IMR-90 (cell line): Measurements from ENCODE around the gene VAC14. TPM values are rescaled to one million over a fixed set of nuclear protein-coding genes. Genes with fewer than 3 reads are reported as not detected.

Experiments used
- ATAC-seq: fragments of 200-7000 bp; cut with Tn5 transposase; 2 replicates; pipeline ENCODE4 v1.9.1; 2020; ENCODE audit warnings: low read depth, mild to moderate bottlenecking, moderate library complexity
- BruUV-seq: library from RNA; stranded (reverse); fragments of 400-500 nt; replicated peaks from 2 replicates; lab custom pipeline; 2021; lab: Mats Ljungman, UMichigan
- CTCF ChIA-PET: fragments of 300-600 bp; formaldehyde crosslinking; extraction: SDS; loops from one replicate; lab custom pipeline; 2021; ENCODE audit warnings: antibody characterized with exemption; lab: Yijun Ruan, JAX
- POLR2A ChIA-PET: fragments of 300-600 bp; sonication (Branson Sonifier 250); formaldehyde crosslinking; loops from one replicate; lab custom pipeline; 2022; ENCODE audit warnings: antibody characterized with exemption; ENCODE audit not compliant: unreplicated experiment; lab: Charles Lee
- DNase-seq: peaks from one replicate; pipeline ENCODE4 v3.0.0; 2013
- H2AFZ ChIP-seq: replicated peaks from 2 replicates; pipeline ENCODE3; 2013; ENCODE audit warnings: low read length, mild to moderate bottlenecking; ENCODE audit not compliant: poor library complexity
- H2AK5ac ChIP-seq: 2 replicates; pipeline ENCODE4 v1.6.1; 2013; ENCODE audit warnings: low read depth, low read length, inconsistent platforms
- H2AK9ac ChIP-seq: replicated peaks from 2 replicates; pipeline ENCODE3; 2013; ENCODE audit warnings: mild to moderate bottlenecking, low read depth, low read length, moderate library complexity; ENCODE audit not compliant: poor library complexity
- H2BK120ac ChIP-seq: 2 replicates; pipeline ENCODE4 v1.6.1; 2013; ENCODE audit warnings: low read depth, low read length, inconsistent platforms
- H2BK15ac ChIP-seq: 3 replicates; pipeline ENCODE4 v1.6.1; 2013; ENCODE audit warnings: low read depth, low read length, inconsistent platforms
- H2BK20ac ChIP-seq: 2 replicates; pipeline ENCODE4 v1.6.1; 2013; ENCODE audit warnings: low read depth, mild to moderate bottlenecking, inconsistent platforms, low read length, moderate library complexity
- H2BK5ac ChIP-seq: 2 replicates; pipeline ENCODE4 v1.6.1; 2013; ENCODE audit warnings: mild to moderate bottlenecking, low read depth, low read length, inconsistent platforms; ENCODE audit not compliant: poor library complexity, severe bottlenecking
- H3K14ac ChIP-seq: replicated peaks from 2 replicates; pipeline ENCODE4 v1.6.1; 2013; ENCODE audit warnings: low read depth, low read length, inconsistent platforms
- H3K18ac ChIP-seq: 2 replicates; pipeline ENCODE4 v1.6.1; 2013; ENCODE audit warnings: low read depth, low read length, control low read depth
- H3K23ac ChIP-seq: 2 replicates; pipeline ENCODE4 v1.6.1; 2013; ENCODE audit warnings: low read depth, low read length, inconsistent platforms
- H3K27ac ChIP-seq: 2 replicates; pipeline ENCODE4 v1.5.1; 2013; ENCODE audit warnings: mild to moderate bottlenecking, control low read depth, low read length; ENCODE audit not compliant: insufficient read depth
- H3K27me3 ChIP-seq: 2 replicates; pipeline ENCODE4 v1.6.1; 2013; ENCODE audit warnings: low read length; ENCODE audit not compliant: control insufficient read depth, insufficient read depth
- H3K36me3 ChIP-seq: 2 replicates; pipeline ENCODE4 v1.6.1; 2013; ENCODE audit warnings: low read length, mixed read lengths; ENCODE audit not compliant: control insufficient read depth, insufficient read depth
- H3K4ac ChIP-seq: 2 replicates; pipeline ENCODE4 v1.6.1; 2013; ENCODE audit warnings: low read depth, low read length, inconsistent platforms
- H3K4me1 ChIP-seq: 2 replicates; pipeline ENCODE4 v1.6.1; 2013; ENCODE audit warnings: low read length, mixed read lengths; ENCODE audit not compliant: control insufficient read depth, insufficient read depth
- H3K4me2 ChIP-seq: 2 replicates; pipeline ENCODE4 v1.6.1; 2013; ENCODE audit warnings: low read depth, mild to moderate bottlenecking, control low read depth, low read length, moderate library complexity
- H3K4me3 ChIP-seq: 2 replicates; pipeline ENCODE4 v1.5.1; 2013; ENCODE audit warnings: low read depth, mild to moderate bottlenecking, control low read depth, low read length, moderate library complexity; ENCODE audit not compliant: insufficient read depth
- H3K56ac ChIP-seq: 2 replicates; pipeline ENCODE4 v1.6.1; 2013; ENCODE audit warnings: low read length, inconsistent platforms; ENCODE audit not compliant: insufficient read depth; ENCODE audit errors: extremely low read depth
- H3K79me1 ChIP-seq, 2 experiments: 2 replicates each; pipeline ENCODE4 v1.6.1; 2013; ENCODE audit warnings: low read length in 2 of 2, inconsistent platforms in 1 of 2, low read depth in 1 of 2
- H3K9ac ChIP-seq: 2 replicates; pipeline ENCODE4 v1.6.1; 2013; ENCODE audit warnings: low read depth, low read length, control low read depth
- H3K9me1 ChIP-seq: 2 replicates; pipeline ENCODE4 v1.6.1; 2013; ENCODE audit warnings: low read length, inconsistent platforms; ENCODE audit not compliant: insufficient read depth
- H3K9me3 ChIP-seq: 2 replicates; pipeline ENCODE4 v1.6.1; 2013; ENCODE audit warnings: low read length; ENCODE audit not compliant: control insufficient read depth, insufficient read depth
- H4K20me1 ChIP-seq: 2 replicates; pipeline ENCODE4 v1.6.1; 2013; ENCODE audit warnings: low read length, inconsistent platforms; ENCODE audit not compliant: insufficient read depth
- H4K5ac ChIP-seq: 2 replicates; pipeline ENCODE4 v1.6.1; 2013; ENCODE audit warnings: mild to moderate bottlenecking, low read depth, low read length, control low read depth
- H4K8ac ChIP-seq, 2 experiments: 2 replicates each; pipeline ENCODE4 v1.6.1; 2013; ENCODE audit warnings: low read depth in 2 of 2, low read length in 2 of 2, control low read depth in 1 of 2, inconsistent platforms in 1 of 2
- H4K91ac ChIP-seq: 2 replicates; pipeline ENCODE4 v1.6.1; 2013; ENCODE audit warnings: low read depth, low read length, inconsistent platforms; ENCODE audit not compliant: insufficient read depth
- BHLHE40 ChIP-seq: fragments of 150-350 bp; IDR thresholded peaks from 2 replicates; pipeline ENCODE4 v1.6.1; 2016; ENCODE audit warnings: mild to moderate bottlenecking, low read depth, low read length
- CEBPB ChIP-seq: IDR thresholded peaks from 2 replicates; pipeline ENCODE4 v1.6.1; 2012; ENCODE audit warnings: low read depth, low read length, improper control_type of control experiment
- CHD1 ChIP-seq: IDR thresholded peaks from 2 replicates; pipeline ENCODE4 v1.6.1; 2012; ENCODE audit warnings: low read depth, low read length, improper control_type of control experiment
- CTCF ChIP-seq: conservative IDR thresholded peaks from 2 replicates; pipeline ENCODE4 v1.5.1; 2012; ENCODE audit warnings: mild to moderate bottlenecking, low read depth, low read length, improper control_type of control experiment
- FOS ChIP-seq: fragments of 150-350 bp; IDR thresholded peaks from 2 replicates; pipeline ENCODE4 v1.6.1; 2016; ENCODE audit warnings: low read depth, low read length
- MAFK ChIP-seq: IDR thresholded peaks from 2 replicates; pipeline ENCODE4 v1.6.1; 2012; ENCODE audit warnings: low read depth, low read length, improper control_type of control experiment
- MAZ ChIP-seq: IDR thresholded peaks from 2 replicates; pipeline ENCODE4 v1.6.1; 2012; ENCODE audit warnings: low read depth, mild to moderate bottlenecking, low read length, improper control_type of control experiment, moderate library complexity, borderline replicate concordance
- MXI1 ChIP-seq: IDR thresholded peaks from 2 replicates; pipeline ENCODE4 v1.6.1; 2012; ENCODE audit warnings: low read depth, mild to moderate bottlenecking, low read length, moderate library complexity, borderline replicate concordance
- NFE2L2 ChIP-seq: fragments of 150-350 bp; IDR thresholded peaks from 2 replicates; pipeline ENCODE4 v1.6.1; 2016; ENCODE audit warnings: low read depth, mild to moderate bottlenecking, low read length
- POLR2A ChIP-seq: IDR thresholded peaks from 2 replicates; pipeline ENCODE4 v1.6.1; 2012; ENCODE audit warnings: mild to moderate bottlenecking, low read depth, low read length
- RAD21 ChIP-seq: IDR thresholded peaks from 2 replicates; pipeline ENCODE4 v1.6.1; 2012; ENCODE audit warnings: low read length, improper control_type of control experiment
- RCOR1 ChIP-seq: IDR thresholded peaks from 2 replicates; pipeline ENCODE4 v1.6.1; 2012; ENCODE audit warnings: mild to moderate bottlenecking, low read length, improper control_type of control experiment; ENCODE audit not compliant: insufficient replicate concordance
- RFX5 ChIP-seq: IDR thresholded peaks from 2 replicates; pipeline ENCODE4 v1.8.0; 2012; ENCODE audit warnings: low read depth, mild to moderate bottlenecking, low read length, moderate library complexity
- SMC3 ChIP-seq: fragments of 150-350 bp; IDR thresholded peaks from 2 replicates; pipeline ENCODE4 v1.6.1; 2016; ENCODE audit warnings: low read depth, mild to moderate bottlenecking, antibody characterized with exemption, low read length, moderate library complexity
- WGBS, 2 experiments: methylation state at CpG; one replicate each; pipeline versions ENCODE4 v1.1.5 to v1.1.7; 2013; ENCODE audit warnings: missing lambda C conversion rate in 2 of 2; ENCODE audit not compliant: insufficient read length in 1 of 2; ENCODE audit errors: extremely low coverage in 2 of 2; 5-methylcytosine and 5-hydroxymethylcytosine counted together
- dilution Hi-C: fragments of 300-500 bp; cut with HindIII; formaldehyde crosslinking; loops from one replicate; pipeline ENCODE4 v1.14.3; 2018; ENCODE audit warnings: low sequenced_read_pairs; ENCODE audit not compliant: unreplicated experiment
- in situ Hi-C: fragments of 300-500 bp; cut with MboI; formaldehyde crosslinking; loops from 3 replicates; pipeline ENCODE4 v1.14.3; 2019; ENCODE audit warnings: low sequenced_read_pairs, inconsistent platforms, mixed read lengths
- intact Hi-C: fragments of 100-400 bp; cut with micrococcal nuclease; formaldehyde crosslinking; loops from 2 replicates; pipeline ENCODE4 v1.10.0; 2022
- polyA plus RNA-seq, 3 experiments: library from polyadenylated mRNA; depleted of rRNA; stranded (reverse); fragments of >200 nt; gene quantifications; 2 replicates each; pipeline ENCODE4 v1.2.3, GENCODE V29; 2012; ENCODE audit warnings: low replicate concordance in 1 of 3
- total RNA-seq: library from RNA; depleted of rRNA; stranded (reverse); fragments of >200 nt; gene quantifications from 2 replicates; pipeline ENCODE4 v1.2.3, GENCODE V29; 2012
- TF ChIP-seq, protein P1 (sequence below): fragments of 150-350 bp; IDR thresholded peaks from 2 replicates; pipeline ENCODE4 v1.6.1; 2016; ENCODE audit warnings: low read depth, mild to moderate bottlenecking, low read length, moderate library complexity, borderline replicate concordance
- TF ChIP-seq, protein P2 (sequence below): fragments of 150-350 bp; IDR thresholded peaks from 2 replicates; pipeline ENCODE4 v1.6.1; 2017; ENCODE audit warnings: mild to moderate bottlenecking, antibody characterized with exemption, low read length, low read depth

VAC14 gene
- total and polyA plus RNA-seq, 2 of the 4 experiments (the other 2 are of a cell fraction): 21.1 to 40.2 TPM

GRCh38 chr16:70657956-70658355, 143.0 kb downstream of the VAC14 start:
- H3K14ac ChIP-seq: no peak overlapping the region
- H2AFZ ChIP-seq: no peak overlapping the region
- peaks cover 10% of the 10 kb centered on the region; the same call in 1 of the 2 replicates for H3K36me3 ChIP-seq
- no peak for TF ChIP-seq SMC3
- TF ChIP-seq FOS: no peak
- TF ChIP-seq BHLHE40: no peak
- TF ChIP-seq NFE2L2: no peak
- no peak for TF ChIP-seq RAD21
- TF ChIP-seq CHD1: no peak
- TF ChIP-seq CEBPB: no peak
- no peak for TF ChIP-seq RCOR1
- no peak for TF ChIP-seq RFX5
- no peak for TF ChIP-seq MXI1
- no peak for TF ChIP-seq POLR2A
- TF ChIP-seq CTCF: no peak
- TF ChIP-seq, protein P1, sequence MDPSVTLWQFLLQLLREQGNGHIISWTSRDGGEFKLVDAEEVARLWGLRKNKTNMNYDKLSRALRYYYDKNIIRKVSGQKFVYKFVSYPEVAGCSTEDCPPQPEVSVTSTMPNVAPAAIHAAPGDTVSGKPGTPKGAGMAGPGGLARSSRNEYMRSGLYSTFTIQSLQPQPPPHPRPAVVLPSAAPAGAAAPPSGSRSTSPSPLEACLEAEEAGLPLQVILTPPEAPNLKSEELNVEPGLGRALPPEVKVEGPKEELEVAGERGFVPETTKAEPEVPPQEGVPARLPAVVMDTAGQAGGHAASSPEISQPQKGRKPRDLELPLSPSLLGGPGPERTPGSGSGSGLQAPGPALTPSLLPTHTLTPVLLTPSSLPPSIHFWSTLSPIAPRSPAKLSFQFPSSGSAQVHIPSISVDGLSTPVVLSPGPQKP: no peak
- TF ChIP-seq MAZ: no peak
- TF ChIP-seq, protein P2, sequence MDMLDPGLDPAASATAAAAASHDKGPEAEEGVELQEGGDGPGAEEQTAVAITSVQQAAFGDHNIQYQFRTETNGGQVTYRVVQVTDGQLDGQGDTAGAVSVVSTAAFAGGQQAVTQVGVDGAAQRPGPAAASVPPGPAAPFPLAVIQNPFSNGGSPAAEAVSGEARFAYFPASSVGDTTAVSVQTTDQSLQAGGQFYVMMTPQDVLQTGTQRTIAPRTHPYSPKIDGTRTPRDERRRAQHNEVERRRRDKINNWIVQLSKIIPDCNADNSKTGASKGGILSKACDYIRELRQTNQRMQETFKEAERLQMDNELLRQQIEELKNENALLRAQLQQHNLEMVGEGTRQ: no peak
- no peak for TF ChIP-seq MAFK
- H2BK5ac ChIP-seq: no peak overlapping the region
- H2BK15ac ChIP-seq: no peak overlapping the region
- no peak overlapping the region for H3K18ac ChIP-seq
- DNase-seq (no peak), ATAC-seq (no peak)
- H3K4me2 ChIP-seq: no peak overlapping the region
- no peak overlapping the region for H3K23ac ChIP-seq
- WGBS, 2 experiments: 96% methylated on average over 4 of the region's 7 CpGs; no CpG with 5 or more reads in 1 of the 2 experiments
- no peak overlapping the region for H3K56ac ChIP-seq
- intact Hi-C loops (no loop called here), dilution Hi-C loops (no loop called here), in situ Hi-C loops (no loop called here)
- H4K8ac ChIP-seq: no peak overlapping the region
- H2BK120ac ChIP-seq: no peak overlapping the region
- H3K4me1 ChIP-seq: peaks cover 3% of the 10 kb centered on the region; the same call in 1 of the 2 replicates
- H3K4me3 ChIP-seq: no peak overlapping the region
- no peak overlapping the region for H2AK9ac ChIP-seq
- no peak overlapping the region for H4K91ac ChIP-seq
- no peak overlapping the region for H2AK5ac ChIP-seq
- no peaks in the 10 kb centered on the region for H3K27me3 ChIP-seq
- H3K79me1 ChIP-seq: peaks cover 0 to 11% of the 10 kb centered on the region in 2 experiments; a peak in 2 of 4 replicates
- H4K5ac ChIP-seq: no peak overlapping the region
- CTCF ChIA-PET: interaction anchor here (0.7 kb wide), 1 partner anchor 113 kb away, joined by 3 read pairs; no protein-coding TSS in a partner anchor
- H3K27ac ChIP-seq: no peak overlapping the region
- no peak overlapping the region for H3K4ac ChIP-seq
- H3K9me3 ChIP-seq: no peaks in the 10 kb centered on the region
- no peaks in the 10 kb centered on the region for H3K9me1 ChIP-seq
- H3K9ac ChIP-seq: no peak overlapping the region
- POLR2A ChIA-PET: no interaction called here
- H4K20me1 ChIP-seq: peaks cover 28% of the 10 kb centered on the region
- H2BK20ac ChIP-seq: no peak overlapping the region
- no TSS peak for BruUV-seq
